WERI-Rb-1 (cell line): ENCODE results near the gene TRIO.

Experiments
- DNase-seq: peaks from one replicate; pipeline ENCODE4 v3.0.0-alpha.2; 2020
- H3K27ac ChIP-seq: fragments of 250-450 bp; sonication (Bioruptor Pico); 2 replicates; pipeline ENCODE4 v1.5.1; 2020; ENCODE audit warnings: mild to moderate bottlenecking, moderate library complexity
- H3K27me3 ChIP-seq: fragments of 250-450 bp; sonication (Bioruptor Pico); 2 replicates; pipeline ENCODE4 v1.5.1; 2021; ENCODE audit warnings: mild to moderate bottlenecking, low read depth, moderate library complexity; ENCODE audit not compliant: insufficient read depth, severe bottlenecking
- H3K36me3 ChIP-seq: fragments of 250-450 bp; sonication (Bioruptor Pico); 2 replicates; pipeline ENCODE4 v1.5.1; 2020; ENCODE audit warnings: mild to moderate bottlenecking, moderate library complexity
- H3K4me3 ChIP-seq: 2 replicates; pipeline ENCODE4 v1.5.1; 2011; ENCODE audit warnings: low read depth, mild to moderate bottlenecking, control low read depth, low read length
- H3K9me3 ChIP-seq: fragments of 250-450 bp; sonication (Bioruptor Pico); 2 replicates; pipeline ENCODE4 v1.5.1; 2021; ENCODE audit warnings: mild to moderate bottlenecking, moderate library complexity; ENCODE audit not compliant: severe bottlenecking
- CTCF ChIP-seq: IDR thresholded peaks from 2 replicates; pipeline ENCODE4 v1.5.1; 2011; ENCODE audit warnings: low read depth, mild to moderate bottlenecking, control low read depth, inconsistent platforms, low read length

The TRIO gene

DNA sequence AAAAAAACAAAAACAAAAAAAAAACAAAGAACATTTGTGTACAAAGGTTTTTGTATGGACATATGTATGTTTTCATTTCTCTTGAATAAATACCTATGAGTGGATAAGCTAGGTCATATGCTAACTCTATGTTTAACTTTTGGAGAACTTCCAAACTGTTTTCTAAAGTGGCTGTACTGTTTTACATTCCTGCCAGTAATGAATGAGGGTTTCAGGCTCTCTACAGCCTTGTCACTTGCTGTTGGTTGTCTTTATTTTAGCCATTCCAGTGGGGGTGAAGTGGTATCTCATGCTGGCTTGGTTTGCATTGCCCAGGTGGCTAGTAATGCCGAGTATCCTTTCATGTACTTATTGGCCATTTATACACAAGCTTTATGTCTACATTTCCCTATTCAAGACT lies 9.1 kb upstream of the TRIO start:
- DNase-seq = no peak

GRCh38 chr5:14134771-14135170 lies 8.4 kb upstream of the TRIO start:
- TF ChIP-seq CTCF = no peak
- no peak overlapping the region for H3K27ac ChIP-seq

More for the DNA sequence above, 9.1 kb upstream of the TRIO start:
- TF ChIP-seq CTCF = no peak
- Histone ChIP-seq H3K9me3 (no peaks in the 10 kb centered on the region), H3K27ac (no peak overlapping the region), H3K36me3 (no peaks in the 10 kb centered on the region), H3K4me3 (no peak overlapping the region), H3K27me3 (peaks cover 82% of the 10 kb centered on the region)

DNA sequence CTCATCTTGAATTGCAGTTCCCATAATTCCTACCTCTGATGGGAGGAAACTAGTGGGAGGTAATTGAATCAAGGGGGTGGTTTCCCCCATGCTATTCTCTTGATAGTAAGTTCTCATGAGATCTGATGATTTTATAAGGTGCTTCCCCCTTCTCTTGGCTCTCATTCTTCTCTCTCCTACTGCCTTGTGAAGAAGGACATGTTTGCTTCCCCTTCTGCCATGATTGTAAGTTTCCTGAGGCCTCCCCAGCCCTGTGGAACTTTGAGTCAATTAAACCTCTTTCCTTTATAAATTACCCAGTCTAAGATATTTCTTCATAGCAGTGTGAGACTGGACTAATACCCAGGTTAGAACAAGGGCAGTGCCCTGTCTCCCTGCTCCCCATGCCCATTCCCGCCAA lies 7.5 kb upstream of the TRIO start:
- Histone ChIP-seq H3K27me3 (peaks cover 79% of the 10 kb centered on the region), H3K27ac (no peak overlapping the region), H3K36me3 (no peaks in the 10 kb centered on the region), H3K4me3 (no peak overlapping the region), H3K9me3 (no peaks in the 10 kb centered on the region)
- no peak for TF ChIP-seq CTCF
- DNase-seq = no peak

More at GRCh38 chr5:14134771-14135170, 8.4 kb upstream of the TRIO start:
- Histone ChIP-seq H3K36me3 (no peaks in the 10 kb centered on the region), H3K4me3 (no peak overlapping the region), H3K27me3 (peaks cover 84% of the 10 kb centered on the region), H3K9me3 (no peaks in the 10 kb centered on the region)
- DNase-seq = no peak

- no peak for DNase-seq
- Histone ChIP-seq H3K9me3 (no peaks in the 10 kb centered on the region), H3K4me3 (no peak overlapping the region), H3K36me3 (no peaks in the 10 kb centered on the region), H3K27ac (no peak overlapping the region), H3K27me3 (peaks cover 77% of the 10 kb centered on the region)
- no peak for TF ChIP-seq CTCF
Observed at GRCh38 chr5:14136228-14136627, 6.9 kb upstream of the TRIO start.

DNA sequence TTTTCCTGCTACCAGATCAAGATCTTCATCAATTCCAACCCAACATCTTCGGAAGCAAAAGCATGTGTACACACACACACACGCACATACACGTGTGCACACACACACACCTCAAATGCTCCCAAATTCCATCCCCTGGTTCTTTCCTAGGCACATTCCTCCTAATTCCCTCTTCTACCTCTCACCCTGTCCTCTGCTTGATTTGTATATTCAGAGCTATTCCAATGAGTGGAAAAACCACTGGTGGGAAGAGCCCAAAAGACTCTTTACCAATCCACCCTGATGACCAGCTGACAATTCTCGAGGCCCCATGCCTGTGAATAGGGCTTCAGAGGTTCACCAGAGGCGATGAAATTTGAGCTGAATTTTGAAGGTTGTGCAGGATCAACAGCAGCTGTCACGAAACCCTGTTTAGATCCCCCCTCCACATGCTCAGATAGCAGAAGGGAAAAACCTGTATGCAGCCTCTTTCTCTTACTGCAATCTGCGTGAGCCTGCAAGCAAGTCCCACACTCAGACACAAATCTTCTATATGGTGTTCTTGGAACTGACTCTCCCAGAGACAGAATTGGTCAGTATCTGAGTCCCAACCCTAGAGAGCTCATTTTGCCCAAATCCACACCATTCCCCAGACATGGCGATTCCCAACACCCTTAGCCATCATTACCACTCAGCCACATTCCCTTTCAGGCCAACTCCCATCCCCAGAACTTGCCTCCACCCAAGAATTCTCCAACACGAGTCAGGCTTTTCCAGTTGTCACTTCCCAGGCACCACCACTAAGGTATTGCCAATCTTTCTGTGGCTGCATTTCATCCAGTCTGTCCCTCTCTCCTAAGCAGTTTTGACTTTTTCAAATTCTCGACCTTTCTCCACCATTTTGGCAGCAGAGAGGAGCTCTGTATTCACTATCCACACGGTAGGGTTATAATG lies 4.3 kb upstream of the TRIO start:
- peak; percentile 42 for DNase-seq
- Histone ChIP-seq H3K27ac (no peak overlapping the region), H3K4me3 (no peak overlapping the region), H3K27me3 (peaks cover 64% of the 10 kb centered on the region), H3K36me3 (no peaks in the 10 kb centered on the region), H3K9me3 (no peaks in the 10 kb centered on the region)
- no peak for TF ChIP-seq CTCF
